Neural crest cell (in vitro differentiated cells): ENCODE results near the gene MBD6. TPM values are rescaled to one million over a fixed set of nuclear protein-coding genes. Genes with fewer than 3 reads are reported as not detected.
"Not testable (repeated sequence)": the region's sequence is repeated elsewhere in the genome, so short reads cannot be mapped to it uniquely, and the experiment has no call there.

Experiments used
- DNase-seq: peaks from one replicate; pipeline ENCODE4 v3.0.0; 2021; ENCODE audit warnings: low read depth, mixed read lengths, low spot score
- H3K27ac Mint-ChIP-seq: one replicate; pipeline ENCODE4 v1.8.0; 2021; ENCODE audit warnings: mild to moderate bottlenecking, mixed read lengths; ENCODE audit not compliant: unreplicated experiment
- H3K27me3 Mint-ChIP-seq: 2 replicates; pipeline ENCODE4 v1.8.0; 2021; ENCODE audit warnings: low read depth, mild to moderate bottlenecking, mixed read lengths
- H3K36me3 Mint-ChIP-seq: 2 replicates; pipeline ENCODE4 v1.8.0; 2021; ENCODE audit warnings: low read depth, mild to moderate bottlenecking, mixed read lengths
- H3K4me1 Mint-ChIP-seq: 2 replicates; pipeline ENCODE4 v1.8.0; 2021; ENCODE audit warnings: mixed read lengths
- H3K4me3 Mint-ChIP-seq: one replicate; pipeline ENCODE4 v1.8.0; 2021; ENCODE audit warnings: mild to moderate bottlenecking, mixed read lengths
- H3K9me3 Mint-ChIP-seq: 2 replicates; pipeline ENCODE4 v1.8.0; 2021; ENCODE audit warnings: mixed read lengths
- CTCF ChIP-seq: fragments of 200-600 bp; sonication (generic); conservative IDR thresholded peaks from 2 replicates; pipeline ENCODE4 v1.5.0; 2021; ENCODE audit warnings: antibody characterized with exemption, mild to moderate bottlenecking
- total RNA-seq: library from RNA; stranded (reverse); gene quantifications from 2 replicates; pipeline ENCODE4 v1.2.1, GENCODE V29; 2021

MBD6 gene
- total RNA-seq, 1 donor from 2014 or later = 90.4 TPM

DNA sequence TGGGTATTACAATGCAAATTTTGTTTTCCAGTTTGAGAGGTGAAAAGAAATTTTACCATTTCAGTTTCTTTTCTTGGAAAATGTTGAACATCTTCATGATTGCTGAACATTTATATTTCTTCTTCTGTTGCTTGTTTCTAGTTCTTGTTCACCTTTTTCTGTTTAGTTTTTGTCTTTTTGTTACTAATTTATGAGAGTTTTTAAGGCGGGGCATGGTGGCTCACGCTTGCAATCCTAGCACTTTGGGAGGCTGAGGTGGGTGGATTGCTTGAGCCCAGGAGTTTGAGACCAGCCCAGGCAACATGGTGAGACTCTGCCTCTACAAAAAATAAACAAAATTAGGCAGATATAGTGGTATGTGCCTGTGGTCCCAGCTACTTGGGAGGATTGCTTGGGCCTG lies 37.9 kb downstream of the MBD6 start:
- no peak for TF ChIP-seq CTCF
- no peaks in the 10 kb centered on the region for H3K9me3 Mint-ChIP-seq
- H3K36me3 Mint-ChIP-seq = peaks cover 6% of the 10 kb centered on the region
- DNase-seq = no peak
- peaks cover 30% of the 10 kb centered on the region for H3K27me3 Mint-ChIP-seq
- H3K27ac Mint-ChIP-seq = no peak overlapping the region
- H3K4me1 Mint-ChIP-seq = no peaks in the 10 kb centered on the region
- no peak overlapping the region for H3K4me3 Mint-ChIP-seq

DNA sequence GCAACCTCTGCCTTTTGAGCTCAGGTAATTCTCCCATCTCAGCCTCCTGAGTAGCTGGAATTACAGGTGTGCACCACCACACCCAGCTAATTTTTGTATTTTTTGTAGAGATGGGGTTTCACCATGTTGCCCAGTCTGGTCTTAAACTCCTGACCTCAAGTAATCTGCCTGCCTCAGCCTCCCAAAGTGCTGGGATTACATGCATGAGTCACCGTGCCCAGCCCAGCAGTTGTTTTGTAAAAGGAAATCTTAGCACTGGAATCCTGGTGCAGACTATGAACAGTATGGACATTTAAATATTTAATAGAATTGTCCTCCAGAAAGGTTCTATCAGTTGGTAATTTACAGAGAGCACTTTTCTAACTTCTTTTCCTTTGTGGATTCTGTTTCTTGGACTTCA lies 38.5 kb downstream of the MBD6 start:
- H3K4me1 Mint-ChIP-seq, H3K27ac Mint-ChIP-seq, DNase-seq, H3K4me3 Mint-ChIP-seq, H3K36me3 Mint-ChIP-seq, H3K9me3 Mint-ChIP-seq: not testable (repeated sequence)
- H3K27me3 Mint-ChIP-seq = peaks cover 30% of the 10 kb centered on the region

DNA sequence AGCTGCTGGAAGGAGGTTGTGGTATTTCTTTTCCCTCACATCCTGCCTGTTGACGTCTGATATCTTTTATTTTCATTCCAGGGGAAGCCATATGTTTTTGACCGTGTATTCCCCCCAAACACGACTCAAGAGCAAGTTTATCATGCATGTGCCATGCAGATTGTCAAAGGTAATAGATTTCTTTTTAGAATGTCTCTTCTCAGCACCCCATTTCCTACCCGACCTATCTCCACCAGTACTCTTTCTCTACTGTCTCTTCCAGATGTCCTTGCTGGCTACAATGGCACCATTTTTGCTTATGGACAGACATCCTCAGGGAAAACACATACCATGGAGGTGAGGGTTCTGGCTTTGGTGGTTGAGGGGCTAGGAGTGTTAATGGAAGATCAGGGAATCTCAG lies 40.7 kb downstream of the MBD6 start:
- Mint-ChIP-seq H3K9me3 (no peaks in the 10 kb centered on the region), H3K4me1 (no peaks in the 10 kb centered on the region), H3K27me3 (peaks cover 25% of the 10 kb centered on the region), H3K27ac (no peak overlapping the region), H3K36me3 (peaks cover 6% of the 10 kb centered on the region), H3K4me3 (no peak overlapping the region)
- DNase-seq = no peak
- no peak for TF ChIP-seq CTCF

DNA sequence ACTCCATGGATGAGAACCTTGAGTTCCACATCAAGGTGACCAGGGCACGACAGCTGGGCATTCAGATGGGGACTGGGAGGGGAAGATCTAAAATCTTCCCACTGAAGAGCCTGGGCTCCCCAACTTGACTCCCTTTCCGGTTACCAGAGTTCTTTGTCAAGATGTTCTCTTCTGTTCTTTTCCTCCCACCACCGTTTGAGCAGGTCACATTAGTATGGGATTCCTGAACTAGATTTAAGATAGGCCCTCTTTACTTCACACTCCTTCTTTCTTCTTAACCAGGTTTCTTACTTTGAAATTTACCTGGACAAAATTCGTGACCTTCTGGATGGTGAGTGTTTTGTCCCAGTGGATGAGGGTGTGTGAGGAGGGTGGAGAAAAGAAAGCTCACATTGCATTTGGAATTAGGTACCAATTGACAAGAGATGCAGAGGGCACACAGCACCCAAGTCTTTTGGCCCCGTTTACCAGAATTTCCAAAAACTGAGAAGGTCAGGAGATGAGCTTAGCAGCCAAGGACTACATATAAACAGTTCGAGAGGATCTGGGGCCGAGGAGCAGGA lies 41.6 kb downstream of the MBD6 start:
- Mint-ChIP-seq H3K9me3 (no peaks in the 10 kb centered on the region), H3K27me3 (peaks cover 25% of the 10 kb centered on the region), H3K4me1 (no peaks in the 10 kb centered on the region), H3K36me3 (peaks cover 9% of the 10 kb centered on the region), H3K4me3 (no peak overlapping the region), H3K27ac (no peak overlapping the region)
- no peak for TF ChIP-seq CTCF
- DNase-seq = no peak

GRCh38 chr12:57568838-57569237 lies 46.2 kb downstream of the MBD6 start:
- Mint-ChIP-seq H3K9me3 (no peaks in the 10 kb centered on the region), H3K4me3 (no peak overlapping the region), H3K36me3 (peaks cover 9% of the 10 kb centered on the region), H3K27ac (no peak overlapping the region), H3K27me3 (peaks cover 9% of the 10 kb centered on the region), H3K4me1 (no peaks in the 10 kb centered on the region)
- no peak for TF ChIP-seq CTCF
- DNase-seq = no peak

DNA sequence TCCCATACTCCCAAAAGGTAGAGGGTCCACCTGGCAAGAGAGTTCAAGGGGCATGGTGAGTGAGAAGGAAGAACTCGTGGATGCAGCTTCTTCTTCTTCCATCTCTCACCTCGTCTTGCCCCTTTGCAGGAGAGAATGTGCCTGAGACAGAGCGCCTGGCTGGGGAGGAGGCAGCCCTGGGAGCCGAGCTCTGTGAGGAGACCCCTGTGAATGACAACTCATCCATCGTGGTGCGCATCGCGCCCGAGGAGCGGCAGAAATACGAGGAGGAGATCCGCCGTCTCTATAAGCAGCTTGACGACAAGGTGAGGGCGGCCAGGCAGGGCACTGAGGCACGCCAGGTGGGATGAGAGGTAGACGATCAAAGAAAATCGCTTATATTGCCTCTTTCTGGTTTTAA lies 47.2 kb downstream of the MBD6 start:
- no peak for DNase-seq
- no peak for TF ChIP-seq CTCF
- Mint-ChIP-seq H3K27ac (peak overlapping the region; percentile 63), H3K36me3 (peaks cover 3% of the 10 kb centered on the region), H3K9me3 (no peaks in the 10 kb centered on the region), H3K27me3 (peaks cover under 1% of the 10 kb centered on the region), H3K4me1 (no peaks in the 10 kb centered on the region), H3K4me3 (no peak overlapping the region)

DNA sequence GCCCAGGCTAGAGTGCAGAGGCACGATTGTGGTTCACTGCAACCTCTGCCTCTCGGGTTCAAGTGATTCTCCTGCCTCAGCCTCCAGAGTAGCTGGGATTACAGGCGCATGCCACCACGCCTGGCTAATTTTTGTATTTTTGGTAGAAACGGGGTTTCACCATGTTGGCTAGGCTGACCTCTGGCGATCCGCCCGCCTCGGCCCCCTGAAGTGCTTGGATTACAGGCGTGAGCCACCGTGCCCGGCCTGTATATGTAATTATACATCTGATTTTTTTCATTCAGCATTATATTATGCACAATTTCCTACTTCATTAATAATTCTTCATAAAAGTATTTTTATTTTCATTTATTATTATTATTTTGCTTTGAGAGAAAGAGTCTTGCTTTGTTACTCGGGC lies 47.8 kb downstream of the MBD6 start:
- not testable (repeated sequence) for H3K4me3 Mint-ChIP-seq, H3K9me3 Mint-ChIP-seq, H3K27me3 Mint-ChIP-seq, H3K36me3 Mint-ChIP-seq, DNase-seq, H3K4me1 Mint-ChIP-seq, H3K27ac Mint-ChIP-seq
